Ascending aorta (tissue), 2 donors: Measurements from ENCODE around the gene SLC2A5. TPM values are rescaled to one million over a fixed set of nuclear protein-coding genes. Genes with fewer than 3 reads are reported as not detected.
"Not testable (repeated sequence)": the region's sequence is repeated elsewhere in the genome, so short reads cannot be mapped to it uniquely, and the experiment has no call there.

Source experiments
- DNase-seq, 2 donors: peaks; one replicate each; pipeline ENCODE4 v3.0.0-alpha.2; 2019; ENCODE audit warnings: low spot score in 2 of 2
- H3K27ac ChIP-seq, 2 donors: fragments of 200-600 bp; sonication (generic); one replicate each; pipeline ENCODE4 v1.5.1; 2016 to 2017; ENCODE audit warnings: mild to moderate bottlenecking in 1 of 2
- H3K27me3 ChIP-seq: fragments of 200-600 bp; sonication (generic); one replicate; pipeline ENCODE4 v1.5.1; 2017
- H3K36me3 ChIP-seq, 2 donors: fragments of 200-600 bp; sonication (generic); one replicate each; pipeline ENCODE4 v1.5.1; 2016
- H3K4me1 ChIP-seq, 2 donors: fragments of 200-600 bp; sonication (generic); one replicate each; pipeline ENCODE4 v1.5.1; 2016 to 2017; ENCODE audit warnings: mild to moderate bottlenecking in 1 of 2
- H3K4me3 ChIP-seq, 2 donors: fragments of 200-600 bp; sonication (generic); one replicate each; pipeline ENCODE4 v1.5.1; 2016 to 2017; ENCODE audit warnings: mild to moderate bottlenecking in 1 of 2
- H3K9me3 ChIP-seq, 2 donors: fragments of 200-600 bp; sonication (generic); one replicate each; pipeline ENCODE4 v1.5.1; 2016
- intact Hi-C: fragments of 100-400 bp; cut with DNase I; formaldehyde crosslinking; loops from one replicate; pipeline ENCODE4 v1.15.1; 2023
- total RNA-seq: library from RNA; depleted of rRNA; stranded (reverse); fragments of >200 nt; gene quantifications from one replicate; pipeline ENCODE4 v1.1.0, GENCODE V29; 2016
- TF ChIP-seq, protein P1 (sequence below), 3 experiments: fragments of 200-600 bp in 2 of 3; fragments of 450-650 bp in 1 of 3; sonication (generic) in 2 of 3; IDR thresholded peaks; one replicate each; pipeline ENCODE4 v1.5.1; 2016 to 2019; ENCODE audit warnings: antibody characterized with exemption in 3 of 3, mild to moderate bottlenecking in 1 of 3, moderate library complexity in 1 of 3

SLC2A5 gene
- total RNA-seq, 1 donor from 2014 or later = 13.9 TPM

DNA sequence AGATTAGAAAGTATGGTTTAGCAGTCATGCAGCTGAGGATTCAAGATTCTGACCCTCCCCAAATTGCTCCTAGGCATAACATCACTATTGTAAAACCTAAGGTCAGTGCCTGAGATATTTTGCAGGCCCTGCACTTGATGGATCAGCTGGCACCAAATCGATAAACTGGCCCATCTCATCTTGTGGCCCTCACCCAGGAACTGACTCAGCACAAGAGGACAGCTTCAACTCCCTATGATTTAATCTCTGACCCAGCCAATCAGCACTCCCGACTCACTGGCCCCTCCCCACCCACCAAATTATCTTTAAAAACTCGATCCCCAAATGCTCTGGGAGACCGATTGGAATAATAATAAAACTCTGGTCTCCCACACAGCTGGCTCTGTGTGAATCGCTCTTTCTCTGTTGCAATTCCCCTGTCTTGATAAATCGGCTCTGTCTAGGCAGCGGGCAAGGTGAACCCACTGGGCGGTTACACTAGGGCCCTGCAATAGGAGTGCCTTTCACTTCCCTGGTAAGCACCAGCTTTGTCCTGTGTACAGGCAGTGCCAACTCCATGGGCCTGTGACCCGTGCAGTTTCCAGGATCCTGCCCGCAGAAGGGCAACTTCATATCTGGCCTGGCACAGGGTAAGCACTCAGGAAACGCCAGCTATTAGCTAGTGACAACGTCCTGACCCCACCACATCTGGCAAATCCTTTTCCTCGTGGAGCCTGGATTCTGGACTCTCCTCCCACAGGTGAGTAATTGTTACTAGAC, 28.7 kb upstream of the SLC2A5 start:
- Histone ChIP-seq H3K27me3 (no peaks in the 10 kb centered on the region), H3K4me1 (no peaks in the 10 kb centered on the region), H3K36me3 (peaks cover 0 to 7% of the 10 kb centered on the region in 2 donors), H3K27ac (no peak overlapping the region), H3K9me3 (no peaks in the 10 kb centered on the region), H3K4me3 (no peak overlapping the region)
- intact Hi-C loops = no loop called here
- TF ChIP-seq, protein P1, sequence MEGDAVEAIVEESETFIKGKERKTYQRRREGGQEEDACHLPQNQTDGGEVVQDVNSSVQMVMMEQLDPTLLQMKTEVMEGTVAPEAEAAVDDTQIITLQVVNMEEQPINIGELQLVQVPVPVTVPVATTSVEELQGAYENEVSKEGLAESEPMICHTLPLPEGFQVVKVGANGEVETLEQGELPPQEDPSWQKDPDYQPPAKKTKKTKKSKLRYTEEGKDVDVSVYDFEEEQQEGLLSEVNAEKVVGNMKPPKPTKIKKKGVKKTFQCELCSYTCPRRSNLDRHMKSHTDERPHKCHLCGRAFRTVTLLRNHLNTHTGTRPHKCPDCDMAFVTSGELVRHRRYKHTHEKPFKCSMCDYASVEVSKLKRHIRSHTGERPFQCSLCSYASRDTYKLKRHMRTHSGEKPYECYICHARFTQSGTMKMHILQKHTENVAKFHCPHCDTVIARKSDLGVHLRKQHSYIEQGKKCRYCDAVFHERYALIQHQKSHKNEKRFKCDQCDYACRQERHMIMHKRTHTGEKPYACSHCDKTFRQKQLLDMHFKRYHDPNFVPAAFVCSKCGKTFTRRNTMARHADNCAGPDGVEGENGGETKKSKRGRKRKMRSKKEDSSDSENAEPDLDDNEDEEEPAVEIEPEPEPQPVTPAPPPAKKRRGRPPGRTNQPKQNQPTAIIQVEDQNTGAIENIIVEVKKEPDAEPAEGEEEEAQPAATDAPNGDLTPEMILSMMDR (IDR thresholded peaks at IDR 0.05) = no peak
- no peak for DNase-seq

DNA sequence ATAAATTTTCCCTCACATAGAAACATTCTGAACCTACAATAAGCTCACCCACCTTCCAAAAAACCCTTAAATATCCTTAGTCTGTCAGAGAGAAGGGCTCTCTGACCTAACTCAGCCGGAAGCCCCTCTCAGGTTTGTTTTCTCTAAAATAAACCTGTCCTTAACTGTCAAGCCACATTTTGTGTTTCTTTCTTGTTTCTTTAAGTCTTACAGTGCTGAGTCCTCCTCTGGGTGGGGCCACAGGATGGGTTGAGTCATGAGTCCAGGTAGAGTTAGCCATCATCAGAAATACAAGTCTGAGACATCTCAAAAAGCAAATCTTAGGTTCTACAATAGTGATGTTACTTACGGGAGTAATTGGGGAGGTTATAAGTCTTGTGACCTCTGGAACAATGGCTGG, 26.4 kb upstream of the SLC2A5 start:
- H3K36me3 ChIP-seq = no peaks in the 10 kb centered on the region
- intact Hi-C loops = no loop called here
- no peaks in the 10 kb centered on the region for H3K27me3 ChIP-seq
- TF ChIP-seq, protein P1 (IDR thresholded peaks at IDR 0.05) = no peak
- no peaks in the 10 kb centered on the region for H3K9me3 ChIP-seq
- H3K4me3 ChIP-seq = no peak overlapping the region
- H3K27ac ChIP-seq = no peak overlapping the region
- no peak for DNase-seq
- H3K4me1 ChIP-seq = no peaks in the 10 kb centered on the region

DNA sequence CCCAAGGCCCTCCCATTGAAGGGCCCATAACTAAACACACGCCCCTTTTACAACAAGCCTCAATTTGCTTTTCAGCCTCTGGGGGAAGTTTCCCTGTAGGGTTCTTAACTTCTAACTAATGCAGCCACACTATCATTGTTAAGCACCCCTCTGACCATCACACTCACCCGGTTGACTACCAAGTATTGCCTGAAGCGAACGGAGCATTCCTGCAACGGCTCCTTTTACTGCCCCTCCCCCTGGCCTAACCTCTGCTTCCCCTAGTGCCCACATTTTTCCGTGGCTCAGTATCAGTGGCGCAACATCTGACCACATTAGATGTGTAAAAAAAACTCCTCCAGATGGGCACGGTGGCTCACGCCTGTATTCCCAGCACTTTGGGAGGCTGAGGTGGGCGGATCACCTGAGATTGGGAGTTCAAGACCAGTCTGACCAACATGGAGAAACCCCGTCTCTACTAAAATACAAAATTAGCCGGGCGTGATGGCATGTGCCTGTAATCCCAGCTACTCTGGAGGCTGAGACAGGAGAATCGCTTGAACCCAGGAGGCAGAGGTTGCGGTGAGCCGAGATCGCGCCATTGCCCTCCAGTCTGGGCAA, 24.7 kb upstream of the SLC2A5 start:
- H3K27me3 ChIP-seq, DNase-seq, H3K9me3 ChIP-seq, H3K36me3 ChIP-seq, H3K4me1 ChIP-seq, H3K27ac ChIP-seq, intact Hi-C loops, H3K4me3 ChIP-seq: not testable (repeated sequence)

DNA sequence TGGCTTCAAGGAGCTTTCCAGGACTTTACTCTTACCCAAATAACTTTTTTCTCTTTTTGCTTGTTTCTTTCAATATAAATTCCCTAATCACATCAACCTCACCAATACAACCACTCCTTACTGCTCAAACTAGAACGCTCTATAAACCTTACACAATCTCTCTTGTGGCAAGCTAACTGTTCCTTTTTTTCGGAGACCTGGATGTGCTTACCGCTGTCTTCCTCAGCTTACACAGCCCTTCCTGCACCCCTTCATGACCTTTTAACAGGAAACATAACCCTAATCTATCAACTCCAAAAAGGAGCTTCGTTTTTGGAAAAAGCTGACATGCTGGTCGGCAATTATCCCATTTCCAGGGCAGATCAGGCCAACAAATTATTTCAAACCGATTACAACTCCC, 24.1 kb upstream of the SLC2A5 start:
- TF ChIP-seq, protein P1 (IDR thresholded peaks at IDR 0.05) = no peak
- Histone ChIP-seq H3K9me3 (no peaks in the 10 kb centered on the region), H3K4me1 (no peaks in the 10 kb centered on the region), H3K27me3 (no peaks in the 10 kb centered on the region), H3K4me3 (no peak overlapping the region), H3K36me3 (no peaks in the 10 kb centered on the region), H3K27ac (no peak overlapping the region)
- DNase-seq = no peak
- intact Hi-C loops = no loop called here

DNA sequence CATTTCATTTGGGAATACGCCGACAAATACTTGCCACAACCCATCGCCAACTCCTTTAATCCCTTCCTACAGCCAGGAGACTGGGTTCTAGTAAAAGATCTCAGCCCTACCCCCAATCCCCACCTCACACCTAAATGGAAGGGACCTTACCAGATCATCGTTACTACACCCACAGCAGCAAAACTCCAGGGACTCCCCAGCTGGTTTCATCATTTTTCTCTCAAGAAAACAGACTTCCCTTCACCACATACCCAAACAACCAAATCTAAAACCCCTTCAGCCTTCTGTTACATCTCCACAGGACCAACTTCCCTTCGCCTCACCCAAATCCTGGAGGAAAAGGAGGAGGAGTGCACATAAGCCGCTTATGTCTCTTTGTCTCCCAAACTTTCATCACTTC, 23.7 kb upstream of the SLC2A5 start:
- Histone ChIP-seq H3K4me1 (no peaks in the 10 kb centered on the region), H3K4me3 (no peak overlapping the region), H3K36me3 (no peaks in the 10 kb centered on the region), H3K27ac (no peak overlapping the region), H3K27me3 (no peaks in the 10 kb centered on the region), H3K9me3 (no peaks in the 10 kb centered on the region)
- intact Hi-C loops = no loop called here
- DNase-seq = no peak
- TF ChIP-seq, protein P1 (IDR thresholded peaks at IDR 0.05) = no peak

DNA sequence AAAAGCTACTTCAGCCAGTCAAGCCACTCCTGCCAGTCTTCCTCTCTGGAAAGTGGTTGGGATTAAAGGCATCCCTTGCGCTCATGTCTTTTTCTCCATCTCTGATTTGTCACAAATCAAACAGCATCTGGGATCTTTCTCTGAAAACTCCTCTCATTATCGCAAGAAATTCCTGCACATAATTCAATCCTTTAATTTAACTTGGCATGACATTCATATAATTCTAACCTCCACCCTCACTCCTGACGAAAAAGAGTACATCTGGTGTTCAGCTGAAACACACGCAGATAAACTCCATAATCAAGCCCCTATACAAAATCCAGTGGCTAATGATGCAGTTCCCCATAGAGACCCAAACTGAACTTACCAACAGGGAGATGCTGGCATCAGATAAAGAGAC, 19.4 kb upstream of the SLC2A5 start:
- TF ChIP-seq, protein P1 (IDR thresholded peaks at IDR 0.05) = no peak
- H3K9me3 ChIP-seq = no peaks in the 10 kb centered on the region
- H3K27me3 ChIP-seq = no peaks in the 10 kb centered on the region
- no peak for DNase-seq
- H3K4me3 ChIP-seq = no peak overlapping the region
- no peaks in the 10 kb centered on the region for H3K36me3 ChIP-seq
- intact Hi-C loops = no loop called here
- H3K4me1 ChIP-seq = peaks cover 0 to 9% of the 10 kb centered on the region in 2 donors
- no peak overlapping the region for H3K27ac ChIP-seq
